Measurements from ENCODE around the gene RNF103. TPM values are rescaled to one million over a fixed set of nuclear protein-coding genes. Genes with fewer than 3 reads are reported as not detected.

The RNF103 gene
- total RNA-seq, 2 experiments from 2014 or later = 10.3 to 10.8 TPM

DNA sequence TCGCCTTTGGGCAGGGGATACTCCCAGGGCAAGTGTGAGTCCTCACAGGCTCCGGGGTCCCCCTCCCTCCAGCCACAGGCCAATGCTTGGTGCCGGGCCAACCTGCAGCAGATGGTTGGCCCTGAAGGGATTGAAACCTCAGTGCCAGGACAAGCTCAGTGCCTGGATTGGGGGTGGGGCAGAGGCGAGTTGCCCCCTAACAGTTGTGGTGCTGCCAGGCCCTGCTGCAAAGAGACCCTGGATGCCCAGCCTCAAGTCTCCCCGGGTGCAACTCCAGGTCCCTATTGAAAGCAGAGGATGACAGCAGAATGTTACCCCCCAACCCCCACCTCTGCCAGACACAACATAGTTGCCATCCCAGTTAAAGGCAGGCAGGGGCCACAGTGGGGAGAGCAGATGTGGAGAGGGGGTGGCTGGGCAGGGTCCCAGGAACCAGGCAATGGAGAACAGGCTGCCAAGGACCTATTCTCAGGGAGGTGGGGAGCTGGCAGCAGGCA, 9.5 kb upstream of the RNF103 start:
- ChIA-PET CTCF (no interaction called here), POLR2A (interaction anchor here (0.6 kb wide), 1 partner anchor 801 kb away, joined by 3 read pairs; no protein-coding TSS in a partner anchor)
- H3K27me3 Mint-ChIP-seq = no peaks in the 10 kb centered on the region
- H3K9me3 Mint-ChIP-seq = no peaks in the 10 kb centered on the region
- ATAC-seq (no peak), DNase-seq (no peak)
- no peaks in the 10 kb centered on the region for H3K4me1 Mint-ChIP-seq (ENCODE audit: low read depth)
- no peaks in the 10 kb centered on the region for H3K36me3 Mint-ChIP-seq (ENCODE audit: low read depth)
- H3K4me3 Mint-ChIP-seq = no peak overlapping the region
- H3K27ac Mint-ChIP-seq = no peak overlapping the region
- TF ChIP-seq, protein P1, sequence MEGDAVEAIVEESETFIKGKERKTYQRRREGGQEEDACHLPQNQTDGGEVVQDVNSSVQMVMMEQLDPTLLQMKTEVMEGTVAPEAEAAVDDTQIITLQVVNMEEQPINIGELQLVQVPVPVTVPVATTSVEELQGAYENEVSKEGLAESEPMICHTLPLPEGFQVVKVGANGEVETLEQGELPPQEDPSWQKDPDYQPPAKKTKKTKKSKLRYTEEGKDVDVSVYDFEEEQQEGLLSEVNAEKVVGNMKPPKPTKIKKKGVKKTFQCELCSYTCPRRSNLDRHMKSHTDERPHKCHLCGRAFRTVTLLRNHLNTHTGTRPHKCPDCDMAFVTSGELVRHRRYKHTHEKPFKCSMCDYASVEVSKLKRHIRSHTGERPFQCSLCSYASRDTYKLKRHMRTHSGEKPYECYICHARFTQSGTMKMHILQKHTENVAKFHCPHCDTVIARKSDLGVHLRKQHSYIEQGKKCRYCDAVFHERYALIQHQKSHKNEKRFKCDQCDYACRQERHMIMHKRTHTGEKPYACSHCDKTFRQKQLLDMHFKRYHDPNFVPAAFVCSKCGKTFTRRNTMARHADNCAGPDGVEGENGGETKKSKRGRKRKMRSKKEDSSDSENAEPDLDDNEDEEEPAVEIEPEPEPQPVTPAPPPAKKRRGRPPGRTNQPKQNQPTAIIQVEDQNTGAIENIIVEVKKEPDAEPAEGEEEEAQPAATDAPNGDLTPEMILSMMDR (IDR thresholded peaks at IDR 0.05) = no peak
- intact Hi-C loops (cut with micrococcal nuclease) = no loop called here

DNA sequence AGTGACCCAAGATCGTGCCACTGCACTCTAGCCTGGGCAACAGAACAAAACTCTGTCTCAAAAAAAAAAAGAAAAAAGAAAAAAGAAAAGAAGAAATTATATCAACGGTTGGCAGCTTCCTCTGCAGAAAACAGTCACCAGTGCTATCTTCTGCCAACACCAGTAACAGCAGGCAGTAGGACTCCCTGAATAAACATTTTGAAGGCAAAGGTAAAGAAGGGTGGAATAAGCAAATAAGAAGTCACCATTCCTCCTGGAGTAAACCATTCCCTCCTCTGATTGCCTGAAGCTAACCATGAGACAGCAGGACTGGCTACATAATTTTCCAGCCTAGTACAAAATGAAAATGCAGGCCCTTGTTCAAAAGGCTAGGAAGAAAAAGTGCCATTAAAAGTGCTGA, 9.0 kb upstream of the RNF103 start:
- intact Hi-C loops (cut with micrococcal nuclease) = no loop called here
- no peaks in the 10 kb centered on the region for H3K27me3 Mint-ChIP-seq
- TF ChIP-seq, protein P1 (IDR thresholded peaks at IDR 0.05) = no peak
- no peak overlapping the region for H3K4me3 Mint-ChIP-seq
- H3K36me3 Mint-ChIP-seq (ENCODE audit: low read depth) = no peaks in the 10 kb centered on the region
- no peak overlapping the region for H3K27ac Mint-ChIP-seq
- POLR2A ChIA-PET = no interaction called here
- no peak for ATAC-seq
- no peak for DNase-seq
- CTCF ChIA-PET = no interaction called here
- no peaks in the 10 kb centered on the region for H3K9me3 Mint-ChIP-seq
- no peaks in the 10 kb centered on the region for H3K4me1 Mint-ChIP-seq (ENCODE audit: low read depth)

DNA sequence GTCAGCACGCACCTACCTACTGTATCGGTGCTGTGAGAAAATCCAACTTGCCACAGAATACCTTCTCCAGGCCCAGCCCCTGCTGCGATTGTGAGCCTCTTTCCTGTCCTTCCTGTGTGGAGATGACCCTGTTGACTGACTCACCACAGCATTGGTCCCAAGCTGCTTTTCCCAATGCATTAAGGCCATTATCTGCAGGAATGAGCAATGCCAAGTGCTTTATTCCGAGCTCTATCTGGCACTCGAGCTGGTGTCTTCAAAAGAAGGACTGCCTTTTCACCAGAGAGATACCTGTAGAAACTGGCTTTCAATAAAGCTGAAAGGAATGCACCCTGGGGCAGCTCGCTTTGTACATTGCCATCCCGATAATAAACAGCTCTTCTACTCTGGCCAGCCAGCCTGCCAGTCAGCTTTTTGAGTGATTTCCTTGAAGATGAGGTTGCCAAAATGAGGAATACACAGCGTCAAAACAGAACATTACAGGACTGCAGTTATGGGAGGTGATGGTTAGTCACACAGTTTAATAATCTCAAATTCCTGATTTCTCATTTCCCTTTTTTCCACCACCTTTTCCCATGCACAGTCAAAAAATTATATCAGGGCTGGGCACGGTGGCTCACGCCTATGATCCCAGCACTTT, 8.3 kb upstream of the RNF103 start:
- DNase-seq (no peak), ATAC-seq (no peak)
- no peak overlapping the region for H3K4me3 Mint-ChIP-seq
- H3K27me3 Mint-ChIP-seq = no peaks in the 10 kb centered on the region
- no peaks in the 10 kb centered on the region for H3K36me3 Mint-ChIP-seq (ENCODE audit: low read depth)
- H3K27ac Mint-ChIP-seq = no peak overlapping the region
- no peaks in the 10 kb centered on the region for H3K9me3 Mint-ChIP-seq
- H3K4me1 Mint-ChIP-seq (ENCODE audit: low read depth) = no peaks in the 10 kb centered on the region
- ChIA-PET POLR2A (interaction anchor here (1.0 kb wide), 1 partner anchor 13 kb away, joined by 4 read pairs; no protein-coding TSS in a partner anchor), CTCF (interaction anchor here (1.1 kb wide), 1 partner anchor 11 kb away, joined by 3 read pairs; no protein-coding TSS in a partner anchor)
- intact Hi-C loops (cut with micrococcal nuclease) = no loop called here
- TF ChIP-seq, protein P1 (IDR thresholded peaks at IDR 0.05) = no peak

DNA sequence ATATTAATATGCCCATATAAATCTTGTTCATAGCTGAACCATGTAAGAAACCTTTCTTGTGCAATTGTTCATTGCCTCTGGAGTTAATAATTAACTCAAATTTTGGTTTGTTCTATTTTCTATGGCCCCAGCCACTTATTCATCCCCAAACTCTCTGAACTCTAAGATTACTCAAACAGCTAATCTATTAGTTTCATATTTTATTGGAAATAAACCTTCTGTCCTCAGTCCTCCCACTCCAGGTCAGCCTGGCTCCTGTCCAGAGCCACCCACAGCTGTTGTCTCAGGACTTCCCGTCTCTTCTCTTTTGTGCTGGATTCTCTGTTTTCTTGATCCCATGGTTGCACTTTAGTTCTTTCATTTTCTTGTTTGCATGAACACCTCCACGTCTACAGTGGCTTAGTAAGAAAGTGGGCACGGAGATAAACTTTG, 4.4 kb upstream of the RNF103 start:
- Mint-ChIP-seq H3K9me3 (no peaks in the 10 kb centered on the region), H3K27me3 (no peaks in the 10 kb centered on the region), H3K4me3 (no peak overlapping the region), H3K27ac (no peak overlapping the region), H3K36me3 (ENCODE audit: low read depth) (peaks cover 2% of the 10 kb centered on the region), H3K4me1 (ENCODE audit: low read depth) (peaks cover 7% of the 10 kb centered on the region)
- POLR2A ChIA-PET = no interaction called here
- CTCF ChIA-PET = no interaction called here
- DNase-seq (no peak), ATAC-seq (no peak)
- intact Hi-C loops (cut with micrococcal nuclease) = no loop called here
- TF ChIP-seq, protein P1 (IDR thresholded peaks at IDR 0.05) = no peak

DNA sequence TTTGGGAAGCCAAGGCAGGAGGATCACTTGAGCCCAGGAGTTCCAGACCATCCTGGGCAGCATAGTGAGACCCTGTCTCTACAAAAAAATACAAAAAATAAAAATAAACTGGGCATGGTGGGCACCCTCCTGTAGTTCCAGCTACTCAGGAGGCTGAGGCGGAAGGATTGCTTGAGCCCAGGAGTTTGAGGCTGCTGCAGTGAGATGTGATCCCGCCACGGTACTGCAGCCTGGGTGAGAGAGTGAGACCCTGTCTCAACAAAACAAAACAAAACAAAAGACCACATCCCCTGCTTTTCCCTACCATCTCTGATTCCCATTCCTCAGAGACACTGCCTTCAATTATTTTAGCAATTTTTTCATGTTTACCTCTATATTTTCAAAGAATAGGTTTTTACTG, 3.9 kb upstream of the RNF103 start:
- TF ChIP-seq, protein P1 (IDR thresholded peaks at IDR 0.05) = no peak
- ATAC-seq (no peak), DNase-seq (no peak)
- Mint-ChIP-seq H3K4me3 (no peak overlapping the region), H3K27me3 (no peaks in the 10 kb centered on the region), H3K9me3 (no peaks in the 10 kb centered on the region), H3K27ac (no peak overlapping the region), H3K36me3 (ENCODE audit: low read depth) (peaks cover 2% of the 10 kb centered on the region), H3K4me1 (ENCODE audit: low read depth) (peaks cover 7% of the 10 kb centered on the region)
- POLR2A ChIA-PET = no interaction called here
- CTCF ChIA-PET = no interaction called here
- intact Hi-C loops (cut with micrococcal nuclease) = no loop called here

Measured in activated CD8-positive, alpha-beta T cell treated with anti-CD3 and anti-CD28 coated beads for 36 hours (primary cell).